Astrocyte (in vitro differentiated cells and primary cell): Measurements from ENCODE around the gene SSH2. TPM values are rescaled to one million over a fixed set of nuclear protein-coding genes. Genes with fewer than 3 reads are reported as not detected.
A peak's percentile ranks its signal among the peaks of the same experiment; 100 is the strongest.

Experiments
- DNase-seq: peaks from one replicate; pipeline ENCODE4 v3.0.0-alpha.2; 2010; ENCODE audit warnings: low read depth
- FAIRE-seq: peaks from 2 replicates; lab custom pipeline; 2011; peaks lifted over from hg19 to GRCh38; lab: Jason Lieb, UNC
- H2AFZ ChIP-seq: 2 replicates; pipeline ENCODE4 v1.6.0; 2012; ENCODE audit warnings: low read depth, low read length, inconsistent platforms
- H3K27ac ChIP-seq: 2 replicates; pipeline ENCODE4 v1.5.1; 2011; ENCODE audit warnings: low read depth, low read length, inconsistent platforms
- H3K27me3 ChIP-seq: 2 replicates; pipeline ENCODE4 v1.6.0; 2011; ENCODE audit warnings: low read length, inconsistent platforms; ENCODE audit not compliant: insufficient read depth
- H3K36me3 ChIP-seq: 2 replicates; pipeline ENCODE4 v1.5.1; 2011; ENCODE audit warnings: low read length, inconsistent platforms; ENCODE audit not compliant: insufficient read depth
- H3K4me1 ChIP-seq: 2 replicates; pipeline ENCODE4 v1.5.1; 2011; ENCODE audit warnings: low read length, inconsistent platforms; ENCODE audit not compliant: insufficient read depth
- H3K4me2 ChIP-seq: 2 replicates; pipeline ENCODE4 v1.6.0; 2012; ENCODE audit warnings: low read length, inconsistent platforms
- H3K4me3 ChIP-seq: 2 replicates; pipeline ENCODE4 v1.5.1; 2011; ENCODE audit warnings: low read depth, mild to moderate bottlenecking, low read length, inconsistent platforms; ENCODE audit not compliant: insufficient read depth
- H3K79me2 ChIP-seq: 2 replicates; pipeline ENCODE4 v1.6.0; 2012; ENCODE audit warnings: mild to moderate bottlenecking, low read length, inconsistent platforms; ENCODE audit not compliant: insufficient read depth
- H3K9ac ChIP-seq: 2 replicates; pipeline ENCODE4 v1.6.0; 2012; ENCODE audit warnings: mild to moderate bottlenecking, low read length, inconsistent platforms
- H3K9me3 ChIP-seq: 2 replicates; pipeline ENCODE4 v1.5.1; 2012; ENCODE audit warnings: low read depth, mild to moderate bottlenecking, low read length, inconsistent platforms; ENCODE audit not compliant: insufficient read depth
- H4K20me1 ChIP-seq: 2 replicates; pipeline ENCODE4 v1.6.0; 2012; ENCODE audit warnings: low read length, inconsistent platforms; ENCODE audit not compliant: insufficient read depth
- H3K27ac Mint-ChIP-seq: one replicate; pipeline ENCODE4 v1.8.0; 2021; ENCODE audit warnings: mild to moderate bottlenecking, mixed read lengths; ENCODE audit not compliant: unreplicated experiment
- H3K27me3 Mint-ChIP-seq: one replicate; pipeline ENCODE4 v1.8.0; 2021; ENCODE audit warnings: low read depth, mixed read lengths; ENCODE audit not compliant: unreplicated experiment
- H3K36me3 Mint-ChIP-seq: one replicate; pipeline ENCODE4 v1.8.0; 2021; ENCODE audit warnings: low read depth, mixed read lengths; ENCODE audit not compliant: unreplicated experiment
- H3K4me1 Mint-ChIP-seq: one replicate; pipeline ENCODE4 v1.8.0; 2021; ENCODE audit warnings: low read depth, mixed read lengths; ENCODE audit not compliant: unreplicated experiment
- H3K4me3 Mint-ChIP-seq: one replicate; pipeline ENCODE4 v1.8.0; 2021; ENCODE audit warnings: mild to moderate bottlenecking, moderate library complexity, mixed read lengths; ENCODE audit not compliant: unreplicated experiment
- H3K9me3 Mint-ChIP-seq: one replicate; pipeline ENCODE4 v1.8.0; 2021; ENCODE audit warnings: mild to moderate bottlenecking, mixed read lengths; ENCODE audit not compliant: unreplicated experiment
- CTCF ChIP-seq: IDR thresholded peaks from 2 replicates; pipeline ENCODE4 v1.5.1; 2011; ENCODE audit warnings: low read depth, mild to moderate bottlenecking, inconsistent platforms, low read length, moderate library complexity; ENCODE audit not compliant: insufficient read depth
- EZH2 ChIP-seq: IDR thresholded peaks from 2 replicates; pipeline ENCODE4 v1.6.1; 2012; ENCODE audit warnings: mild to moderate bottlenecking, low read length, inconsistent platforms; ENCODE audit not compliant: insufficient read depth
- total RNA-seq: library from RNA; stranded (reverse); gene quantifications from 2 replicates; pipeline ENCODE4 v1.2.1, GENCODE V29; 2021

The SSH2 gene
- total RNA-seq, 1 donor from 2014 or later, result 31.1 TPM

- FAIRE-seq, result no peak
- Histone ChIP-seq H3K79me2 (no peaks in the 10 kb centered on the region), H3K9ac (peak overlapping the region; percentile 61), H3K36me3 (peaks cover 6% of the 10 kb centered on the region), H3K4me3 (no peak overlapping the region), H3K9me3 (no peaks in the 10 kb centered on the region), H3K27ac (peak overlapping the region; percentile 67), H3K27me3 (no peaks in the 10 kb centered on the region), H3K4me2 (no peak overlapping the region), H4K20me1 (no peaks in the 10 kb centered on the region), H3K4me1 (peaks cover 16% of the 10 kb centered on the region), H2AFZ (no peak overlapping the region)
- Mint-ChIP-seq H3K4me3 (no peak overlapping the region), H3K27me3 (no peaks in the 10 kb centered on the region), H3K9me3 (no peaks in the 10 kb centered on the region), H3K4me1 (peaks cover 25% of the 10 kb centered on the region), H3K36me3 (peaks cover 9% of the 10 kb centered on the region), H3K27ac (peak overlapping the region; percentile 84)
- no peak for TF ChIP-seq CTCF
- TF ChIP-seq EZH2, result no peak
- no peak for DNase-seq
Measured at GRCh38 chr17:29640981-29641642, 288.9 kb downstream of the SSH2 start.

- FAIRE-seq (no peak), DNase-seq (peak; percentile 37)
- H3K9me3 Mint-ChIP-seq, result no peaks in the 10 kb centered on the region
- no peak overlapping the region for H3K4me3 ChIP-seq
- H3K36me3 ChIP-seq, result peaks cover 6% of the 10 kb centered on the region
- peak overlapping the region; percentile 84 for H3K27ac Mint-ChIP-seq
- peaks cover 13% of the 10 kb centered on the region for H3K36me3 Mint-ChIP-seq
- H2AFZ ChIP-seq, result no peak overlapping the region
- H3K9me3 ChIP-seq, result no peaks in the 10 kb centered on the region
- H3K9ac ChIP-seq, result peak overlapping the region; percentile 61
- no peaks in the 10 kb centered on the region for H3K79me2 ChIP-seq
- TF ChIP-seq CTCF (no peak), EZH2 (no peak)
- H3K27me3 Mint-ChIP-seq, result no peaks in the 10 kb centered on the region
- peak overlapping the region; percentile 54 for H3K4me3 Mint-ChIP-seq
- H4K20me1 ChIP-seq, result no peaks in the 10 kb centered on the region
- H3K4me2 ChIP-seq, result peak overlapping the region; percentile 54
- H3K27ac ChIP-seq, result peak overlapping the region; percentile 67
- no peaks in the 10 kb centered on the region for H3K27me3 ChIP-seq
- H3K4me1 Mint-ChIP-seq, result peaks cover 22% of the 10 kb centered on the region
- peaks cover 16% of the 10 kb centered on the region for H3K4me1 ChIP-seq
Measured at GRCh38 chr17:29640413-29640812, 289.6 kb downstream of the SSH2 start.

- peaks cover 6% of the 10 kb centered on the region for H4K20me1 ChIP-seq
- Mint-ChIP-seq H3K27me3 (no peaks in the 10 kb centered on the region), H3K27ac (no peak overlapping the region), H3K9me3 (no peaks in the 10 kb centered on the region), H3K4me3 (no peak overlapping the region), H3K36me3 (peaks cover 20% of the 10 kb centered on the region), H3K4me1 (peaks cover 2% of the 10 kb centered on the region)
- H3K4me2 ChIP-seq, result no peak overlapping the region
- H3K4me1 ChIP-seq, result peaks cover under 1% of the 10 kb centered on the region
- no peak for FAIRE-seq
- H3K36me3 ChIP-seq, result peaks cover 18% of the 10 kb centered on the region
- no peak overlapping the region for H3K9ac ChIP-seq
- no peaks in the 10 kb centered on the region for H3K27me3 ChIP-seq
- no peaks in the 10 kb centered on the region for H3K79me2 ChIP-seq
- H2AFZ ChIP-seq, result no peak overlapping the region
- TF ChIP-seq EZH2, result no peak
- TF ChIP-seq CTCF, result no peak
- H3K9me3 ChIP-seq, result no peaks in the 10 kb centered on the region
- H3K4me3 ChIP-seq, result no peak overlapping the region
- DNase-seq, result no peak
- H3K27ac ChIP-seq, result no peak overlapping the region
Measured at GRCh38 chr17:29633886-29634285, 296.1 kb downstream of the SSH2 start.
